Pancreas (tissue), 10 donors: ENCODE results near the gene PLAC8L1. TPM values are rescaled to one million over a fixed set of nuclear protein-coding genes. Genes with fewer than 3 reads are reported as not detected.

Experiments
- ATAC-seq, 4 donors: fragments of 200-7000 bp; cut with Tn5 transposase; one replicate each; pipeline versions ENCODE4 v1.8.0 to v1.9.1; 2020; ENCODE audit warnings: mild to moderate bottlenecking in 4 of 4, moderate library complexity in 4 of 4
- DNase-seq, 6 donors: peaks; one replicate each; pipeline ENCODE4 v3.0.0-alpha.2; 2020
- FAIRE-seq: peaks from 2 replicates; lab custom pipeline; 2012; peaks lifted over from hg19 to GRCh38; lab: Jason Lieb, UNC
- H3K27ac ChIP-seq, 4 donors: fragments of 200-600 bp; sonication (generic); 1 replicate in 3 of 4; 2 replicates in 1 of 4; pipeline versions ENCODE4 v1.5.0 to v1.8.0; 2020
- H3K27me3 ChIP-seq, 4 donors: fragments of 200-600 bp; one replicate each; pipeline ENCODE4 v1.8.0; 2021
- H3K36me3 ChIP-seq, 3 donors: fragments of 200-600 bp; sonication (generic) in 1 of 3; one replicate each; pipeline versions ENCODE4 v1.5.0 to v1.8.0; 2020 to 2021
- H3K4me1 ChIP-seq, 3 donors: fragments of 200-600 bp; one replicate each; pipeline ENCODE4 v1.8.0; 2021
- H3K4me3 ChIP-seq, 4 donors: fragments of 200-600 bp; sonication (generic) in 2 of 4; one replicate each; pipeline versions ENCODE4 v1.5.0 to v1.8.0; 2020 to 2021
- H3K9me3 ChIP-seq, 4 donors: fragments of 200-600 bp; one replicate each; pipeline ENCODE4 v1.8.0; 2021
- CTCF ChIP-seq, 4 donors: fragments of 200-600 bp; sonication (generic) in 3 of 4; IDR thresholded peaks; one replicate each; pipeline versions ENCODE4 v1.5.0 to v1.8.0; 2021; ENCODE audit warnings: antibody characterized with exemption in 4 of 4
- whole genome bisulfite sequencing, 2 donors: extraction: QIAGEN DNeasy Blood & Tissue Kit; methylation state at CpG; one replicate each; pipeline ENCODE4 v1.1.7; 2013; 5-methylcytosine and 5-hydroxymethylcytosine counted together
- intact Hi-C, 3 donors: fragments of 100-400 bp; cut with DNase I; formaldehyde crosslinking; loops; one replicate each; pipeline versions ENCODE4 v1.11.1 to v1.14.2; 2022
- polyA plus RNA-seq, 2 donors: library from polyadenylated mRNA; stranded (reverse); fragments of 200-250 nt; gene quantifications; one replicate each; pipeline ENCODE4 v1.2.3, GENCODE V29; 2013
- total RNA-seq, 6 donors: library from RNA; stranded (reverse); fragmentation: NEBNext Ultra II Directional in 4 of 6; extraction: Animal tissue kit (Norgen Biotek cat#: 25700) in 4 of 6; gene quantifications; one replicate each; pipeline versions ENCODE4 v1.2.1 to v1.2.4, GENCODE V29; 2021 to 2023
- donor health status: healthy with polysubstance abuse.
- donor health status: DM: no; HTN: no; CAD: no; lungs with moderate emphysema.
- donor health status: DM: no; HTN: no; CAD: no.
- donor health status: control.
- donor health status: control.
- donor health status: Bipolar disorder and iron deficiency.
- donor health status: DM: yes; HTN: yes; CAD: no.
- donor health status: DM: no; HTN: no; CAD: no.
- donor health status: DM: no; HTN: no; CAD: no.
- donor health status: DM: yes; HTN: yes; CAD: no.

PLAC8L1 gene
- total and polyA plus RNA-seq, 8 donors, result 0.31 to 0.87 (median 0.55) TPM; not detected in 2

- WGBS, 2 donors, result 84 to 93% methylated on average over 5 of the region's 5 CpGs
- intact Hi-C loops, result loop anchor here in 1 of 3 donors (10.0 kb wide), 1 partner anchor 365 kb away; no protein-coding TSS in a partner anchor
- no peak for ATAC-seq
Observed at GRCh38 chr5:146050086-146050485, 55.3 kb downstream of the PLAC8L1 start.

GRCh38 chr5:146049704-146050026 is 55.7 kb downstream of the PLAC8L1 start:
- no peak for TF ChIP-seq CTCF (IDR thresholded peaks at IDR 0.05)
- ATAC-seq (no peak), DNase-seq (no peak), FAIRE-seq (no peak)
- H3K27me3 ChIP-seq, result no peaks in the 10 kb centered on the region
- H3K36me3 ChIP-seq, result no peaks in the 10 kb centered on the region
- no peaks in the 10 kb centered on the region for H3K9me3 ChIP-seq
- no peaks in the 10 kb centered on the region for H3K4me1 ChIP-seq
- 75% methylated on average over 3 of the region's 3 CpGs for WGBS, 2 donors
- intact Hi-C loops, result loop anchor here in 1 of 3 donors (10.0 kb wide), 3 partner anchors 65 to 365 kb away; no protein-coding TSS in a partner anchor
- H3K4me3 ChIP-seq, result no peak overlapping the region
- H3K27ac ChIP-seq, result no peak overlapping the region

More at GRCh38 chr5:146050086-146050485, 55.3 kb downstream of the PLAC8L1 start:
- DNase-seq, result no peak
- TF ChIP-seq CTCF (IDR thresholded peaks at IDR 0.05), result no peak
- H3K9me3 ChIP-seq, result no peaks in the 10 kb centered on the region
- H3K36me3 ChIP-seq, result no peaks in the 10 kb centered on the region
- H3K27ac ChIP-seq, result no peak overlapping the region
- H3K4me1 ChIP-seq, result no peaks in the 10 kb centered on the region
- no peak for FAIRE-seq
- no peak overlapping the region for H3K4me3 ChIP-seq
- no peaks in the 10 kb centered on the region for H3K27me3 ChIP-seq

- no peak for FAIRE-seq
- DNase-seq, result peak in 4 of 6 donors; percentile 27 to 63 (median 42)
- H3K27me3 ChIP-seq, result no peaks in the 10 kb centered on the region
- WGBS, 2 donors, result 78 to 83% methylated on average over 15 of the region's 15 CpGs
- intact Hi-C loops, result loop anchor here in 1 of 3 donors (10.0 kb wide), 2 partner anchors 64 to 144 kb away; no protein-coding TSS in a partner anchor
- H3K36me3 ChIP-seq, result no peaks in the 10 kb centered on the region
- TF ChIP-seq CTCF (IDR thresholded peaks at IDR 0.05), result peak; percentile 27 to 51 (median 43)
- H3K4me3 ChIP-seq, result no peak overlapping the region
- H3K27ac ChIP-seq, result no peak overlapping the region
- no peaks in the 10 kb centered on the region for H3K9me3 ChIP-seq
- peak; percentile 66 to 90 (median 83) for ATAC-seq
- H3K4me1 ChIP-seq, result no peaks in the 10 kb centered on the region
Observed at GRCh38 chr5:146048994-146049703, 56.2 kb downstream of the PLAC8L1 start.

GRCh38 chr5:146047396-146047795 is 58.0 kb downstream of the PLAC8L1 start:
- no peak for TF ChIP-seq CTCF (IDR thresholded peaks at IDR 0.05)
- FAIRE-seq, result no peak
- Histone ChIP-seq H3K9me3 (no peaks in the 10 kb centered on the region), H3K4me1 (no peaks in the 10 kb centered on the region), H3K27me3 (no peaks in the 10 kb centered on the region), H3K36me3 (no peaks in the 10 kb centered on the region), H3K27ac (no peak overlapping the region), H3K4me3 (no peak overlapping the region)
- no peak for DNase-seq
- peak in 3 of 4 donors; percentile 40 to 50 (median 47) for ATAC-seq
- intact Hi-C loops, result loop anchor here in 1 of 3 donors (10.0 kb wide), 2 partner anchors 63 to 143 kb away; no protein-coding TSS in a partner anchor
- WGBS, 2 donors, result 73 to 74% methylated on average over 4 of the region's 4 CpGs

- DNase-seq, result no peak
- intact Hi-C loops, result loop anchor here in 1 of 3 donors (10.0 kb wide), 2 partner anchors 59 to 139 kb away; no protein-coding TSS in a partner anchor
- Histone ChIP-seq H3K4me1 (no peaks in the 10 kb centered on the region), H3K36me3 (no peaks in the 10 kb centered on the region), H3K27ac (no peak overlapping the region), H3K27me3 (no peaks in the 10 kb centered on the region), H3K9me3 (no peaks in the 10 kb centered on the region), H3K4me3 (no peak overlapping the region)
- no peak for ATAC-seq
- 90 to 94% methylated on average over 4 of the region's 4 CpGs for WGBS, 2 donors
- no peak for FAIRE-seq
- TF ChIP-seq CTCF (IDR thresholded peaks at IDR 0.05), result no peak
Observed at GRCh38 chr5:146043722-146044121, 61.7 kb downstream of the PLAC8L1 start.
